B cell (primary cell): Measurements from ENCODE around the gene ROR2. TPM values are rescaled to one million over a fixed set of nuclear protein-coding genes. Genes with fewer than 3 reads are reported as not detected.

Source experiments
- ATAC-seq: fragments of 200-7000 bp; cut with Tn5 transposase; one replicate; pipeline ENCODE4 v1.10.0; 2021; ENCODE audit warnings: low read depth, mild to moderate bottlenecking, moderate number of reproducible peaks, moderate library complexity
- CTCF ChIA-PET: fragments of 350-600 bp; sonication (Branson Sonifier 250); formaldehyde crosslinking; loops from one replicate; lab custom pipeline; 2021; ENCODE audit warnings: antibody characterized with exemption, inconsistent platforms; lab: Charles Lee
- POLR2A ChIA-PET: fragments of 350-600 bp; sonication (Branson Sonifier 250); formaldehyde crosslinking; loops from one replicate; lab custom pipeline; 2021; ENCODE audit warnings: antibody characterized with exemption; lab: Charles Lee
- DNase-seq: peaks from one replicate; pipeline ENCODE4 v3.0.0; 2013
- H2AFZ ChIP-seq: 2 replicates; pipeline ENCODE4 v1.6.1; 2012; ENCODE audit warnings: mild to moderate bottlenecking, low read depth, low read length; ENCODE audit not compliant: insufficient read depth, poor library complexity, severe bottlenecking
- H3K27ac ChIP-seq, 2 donors: 1 replicate in 1 of 2; 2 replicates in 1 of 2; pipeline ENCODE4 v1.5.1; 2012 to 2013; ENCODE audit warnings: low read length in 2 of 2, mild to moderate bottlenecking in 2 of 2, moderate library complexity in 1 of 2
- H3K27me3 ChIP-seq, 4 experiments: fragments of 200-600 bp in 1 of 4; sonication (generic) in 1 of 4; replicated peaks in 1 of 4; 1 replicate in 2 of 4; 2 replicates in 2 of 4; pipeline versions ENCODE4 v1.6.1 to v1.7.0; 2013 to 2016; ENCODE audit warnings: low read length in 3 of 4, mild to moderate bottlenecking in 2 of 4, mixed read lengths in 1 of 4, moderate library complexity in 1 of 4; ENCODE audit not compliant: insufficient read depth in 4 of 4, control insufficient read depth in 3 of 4; ENCODE audit errors: control extremely low read depth in 1 of 4
- H3K36me3 ChIP-seq, 2 experiments: replicated peaks in 1 of 2; 1 replicate in 1 of 2; 2 replicates in 1 of 2; pipeline versions ENCODE4 v1.6.1 to v1.7.1; 2013; ENCODE audit warnings: low read length in 1 of 2; ENCODE audit not compliant: insufficient read depth in 2 of 2, control insufficient read depth in 1 of 2; ENCODE audit errors: control extremely low read depth in 1 of 2, extremely low read depth in 1 of 2
- H3K4me1 ChIP-seq, 2 donors: fragments of 200-600 bp in 1 of 2; sonication (generic) in 1 of 2; 1 replicate in 1 of 2; 2 replicates in 1 of 2; pipeline versions ENCODE4 v1.5.1 to v1.6.1; 2013 to 2017; ENCODE audit warnings: low read length in 2 of 2; ENCODE audit not compliant: control insufficient read depth in 2 of 2, insufficient read depth in 2 of 2
- H3K4me2 ChIP-seq: replicated peaks from 2 replicates; pipeline ENCODE3; 2012; ENCODE audit warnings: mild to moderate bottlenecking, low read depth, low read length; ENCODE audit not compliant: poor library complexity, severe bottlenecking
- H3K4me3 ChIP-seq, 5 experiments: fragments of 200-600 bp in 1 of 5; sonication (generic) in 1 of 5; 1 replicate in 3 of 5; 2 replicates in 2 of 5; pipeline versions ENCODE4 v1.5.1 to v1.7.0; 2011 to 2016; ENCODE audit warnings: low read length in 4 of 5, mild to moderate bottlenecking in 4 of 5, low read depth in 2 of 5, control low read depth in 1 of 5, moderate library complexity in 1 of 5; ENCODE audit not compliant: insufficient read depth in 1 of 5; ENCODE audit errors: control extremely low read depth in 1 of 5, extremely low read depth in 1 of 5
- H3K79me2 ChIP-seq: fragments of 200-600 bp; sonication (generic); one replicate; pipeline ENCODE4 v1.6.0; 2016; ENCODE audit warnings: low read length; ENCODE audit not compliant: control insufficient read depth, insufficient read depth
- H3K9ac ChIP-seq: fragments of 200-600 bp; sonication (generic); 2 replicates; pipeline ENCODE4 v1.6.1; 2017; ENCODE audit warnings: mild to moderate bottlenecking, low read length, moderate library complexity
- H3K9me3 ChIP-seq, 3 donors: one replicate each; pipeline versions ENCODE4 v1.6.1 to v1.7.1; 2013; ENCODE audit warnings: low read length in 2 of 3; ENCODE audit not compliant: control insufficient read depth in 2 of 3, insufficient read depth in 1 of 3; ENCODE audit errors: control extremely low read depth in 1 of 3
- H4K20me1 ChIP-seq: 2 replicates; pipeline ENCODE4 v1.6.0; 2012; ENCODE audit warnings: mild to moderate bottlenecking, low read length; ENCODE audit not compliant: insufficient read depth, control insufficient read depth, poor library complexity, severe bottlenecking
- H3K27ac Mint-ChIP-seq: one replicate; pipeline ENCODE4 v1.8.0; 2021; ENCODE audit warnings: mixed read lengths
- H3K27me3 Mint-ChIP-seq: one replicate; pipeline ENCODE4 v1.8.0; 2021; ENCODE audit warnings: mixed read lengths
- H3K4me1 Mint-ChIP-seq: one replicate; pipeline ENCODE4 v1.8.0; 2021; ENCODE audit warnings: mixed read lengths
- H3K4me3 Mint-ChIP-seq: one replicate; pipeline ENCODE4 v1.8.0; 2021; ENCODE audit warnings: mixed read lengths
- H3K9me3 Mint-ChIP-seq: one replicate; pipeline ENCODE4 v1.8.0; 2022; ENCODE audit warnings: mixed read lengths; ENCODE audit not compliant: insufficient read depth
- CTCF ChIP-seq: fragments of 200-600 bp; IDR thresholded peaks from one replicate; pipeline ENCODE4 v1.8.0; 2022; ENCODE audit warnings: antibody characterized with exemption, mild to moderate bottlenecking
- EZH2 ChIP-seq: IDR thresholded peaks from 2 replicates; pipeline ENCODE4 v1.6.1; 2012; ENCODE audit warnings: borderline replicate concordance, low read depth, mild to moderate bottlenecking, moderate library complexity, low read length; ENCODE audit not compliant: insufficient read depth, poor library complexity, severe bottlenecking
- WGBS: methylation state at CpG from one replicate; pipeline ENCODE4 v1.1.5; 2013; ENCODE audit warnings: missing lambda C conversion rate; ENCODE audit not compliant: insufficient coverage; 5-methylcytosine and 5-hydroxymethylcytosine counted together
- intact Hi-C: fragments of 100-400 bp; cut with micrococcal nuclease; formaldehyde crosslinking; loops from one replicate; pipeline ENCODE4 v1.10.0; 2022
- polyA plus RNA-seq: library from polyadenylated mRNA; depleted of rRNA; stranded (reverse); fragments of >200 nt; gene quantifications from 2 replicates; pipeline ENCODE4 v1.2.3, GENCODE V29; 2012
- total RNA-seq, 2 donors: library from RNA; stranded (reverse); fragments of 120-200 nt in 1 of 2; gene quantifications; 1 replicate in 1 of 2; 2 replicates in 1 of 2; pipeline versions ENCODE4 v1.2.3 to v1.2.4, GENCODE V29; 2013 to 2022

The ROR2 gene
- total and polyA plus RNA-seq, 2 donors (not counting 1 experiment from before 2014, with no cell fraction given): 0.21 to 0.49 TPM

DNA sequence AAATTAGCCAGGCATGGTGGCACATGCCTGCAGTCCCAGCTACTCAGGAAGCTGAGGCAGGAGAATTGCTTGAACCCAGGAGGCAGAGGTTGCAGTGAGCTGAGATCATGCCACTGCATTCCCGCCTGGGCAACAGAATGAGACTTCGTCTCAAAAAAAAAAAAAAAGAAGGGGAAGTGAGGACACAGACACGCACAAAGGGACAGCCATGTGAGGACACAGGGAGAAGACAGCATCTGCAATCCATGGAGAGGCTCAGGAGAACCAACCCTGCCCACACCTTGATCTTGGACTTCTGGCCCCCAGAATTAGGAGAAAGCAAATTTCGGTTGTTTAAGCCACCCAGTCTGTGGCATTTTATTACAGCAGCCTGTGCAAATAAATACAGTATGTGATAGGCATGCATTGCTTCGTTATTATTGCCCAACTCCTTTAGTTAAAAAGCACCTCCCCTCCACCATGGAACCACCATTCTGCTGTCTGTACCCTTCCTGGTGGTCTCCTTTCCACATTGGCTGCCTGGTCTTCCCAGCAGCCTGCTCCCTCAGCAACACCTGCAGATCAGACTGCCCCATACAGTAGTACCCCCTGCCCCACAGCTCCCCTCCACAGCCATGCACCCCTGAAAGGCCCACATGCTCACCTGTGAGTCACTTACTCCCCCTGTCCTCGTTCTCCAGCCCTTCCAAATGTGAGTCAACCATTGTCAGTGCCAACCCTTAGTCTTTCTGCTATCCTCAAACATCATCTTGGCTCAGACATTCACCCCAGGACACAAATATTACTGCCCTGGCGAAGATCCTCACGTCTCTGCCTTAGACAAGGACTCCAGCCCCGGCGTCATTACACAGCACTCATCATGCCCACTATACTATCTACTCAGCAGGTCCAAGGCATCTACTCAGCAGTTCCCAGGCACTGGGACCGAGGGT lies 128.8 kb downstream of the ROR2 start:
- no peak overlapping the region for H2AFZ ChIP-seq
- no peaks in the 10 kb centered on the region for H3K27me3 ChIP-seq
- H3K4me1 ChIP-seq: no peaks in the 10 kb centered on the region
- no peak overlapping the region for H3K4me3 Mint-ChIP-seq
- ATAC-seq (no peak), DNase-seq (no peak)
- H3K27me3 Mint-ChIP-seq: peaks cover 23% of the 10 kb centered on the region
- no peaks in the 10 kb centered on the region for H3K79me2 ChIP-seq
- H3K27ac Mint-ChIP-seq: no peak overlapping the region
- CTCF ChIA-PET: no interaction called here
- no peak overlapping the region for H3K4me3 ChIP-seq
- H3K9me3 Mint-ChIP-seq: no peaks in the 10 kb centered on the region
- no peak overlapping the region for H3K4me2 ChIP-seq
- 88% methylated on average over 10 of the region's 11 CpGs for WGBS
- H3K9me3 ChIP-seq: peaks cover 0 to 4% (median 0%) of the 10 kb centered on the region in 3 donors
- H3K27ac ChIP-seq: no peak overlapping the region
- H3K4me1 Mint-ChIP-seq: no peaks in the 10 kb centered on the region
- intact Hi-C loops: no loop called here
- H3K9ac ChIP-seq: no peak overlapping the region
- TF ChIP-seq EZH2 (no peak), CTCF (no peak)
- POLR2A ChIA-PET: no interaction called here
- H3K36me3 ChIP-seq: no peaks in the 10 kb centered on the region
- no peaks in the 10 kb centered on the region for H4K20me1 ChIP-seq

DNA sequence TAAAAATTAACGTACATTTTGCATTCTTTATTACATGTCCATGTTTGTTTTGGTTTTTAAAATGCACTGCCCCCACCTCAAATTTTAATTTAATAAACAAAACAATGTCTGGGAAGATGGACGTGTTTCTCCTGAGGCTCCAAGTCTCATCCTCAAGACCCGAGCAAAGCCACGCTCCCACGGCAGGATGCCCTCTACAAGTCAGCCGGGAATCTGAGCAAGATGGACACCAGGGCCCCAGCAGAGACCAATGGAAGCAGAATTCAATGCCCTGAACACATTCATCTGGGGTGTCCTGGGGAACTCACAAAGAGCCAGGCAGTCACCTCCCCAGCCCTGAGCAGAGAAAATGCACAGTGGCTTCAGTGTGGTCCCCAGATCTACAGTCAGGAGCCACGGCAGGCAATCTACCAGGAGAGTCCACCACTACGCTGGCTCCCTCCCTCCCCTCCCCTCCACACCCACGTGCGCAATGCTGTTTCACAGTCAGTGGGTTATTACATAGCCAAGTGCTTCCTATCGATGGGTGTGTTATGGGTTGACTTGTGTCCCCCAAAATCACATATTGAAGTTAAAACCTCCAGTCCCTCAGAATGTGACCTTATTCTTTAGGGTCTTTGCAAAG lies 129.8 kb downstream of the ROR2 start:
- Histone ChIP-seq H3K79me2 (no peaks in the 10 kb centered on the region), H3K27ac (no peak overlapping the region), H3K4me2 (no peak overlapping the region), H3K4me1 (no peaks in the 10 kb centered on the region), H2AFZ (no peak overlapping the region), H3K36me3 (no peaks in the 10 kb centered on the region), H3K27me3 (no peaks in the 10 kb centered on the region), H3K4me3 (no peak overlapping the region), H4K20me1 (no peaks in the 10 kb centered on the region), H3K9ac (no peak overlapping the region), H3K9me3 (peaks cover 0 to 4% (median 0%) of the 10 kb centered on the region in 3 donors)
- intact Hi-C loops: no loop called here
- ChIA-PET CTCF (no interaction called here), POLR2A (no interaction called here)
- no peak for ATAC-seq
- DNase-seq: no peak
- H3K9me3 Mint-ChIP-seq: no peaks in the 10 kb centered on the region
- TF ChIP-seq EZH2: no peak
- no peak for TF ChIP-seq CTCF
- no peak overlapping the region for H3K27ac Mint-ChIP-seq
- H3K4me3 Mint-ChIP-seq: no peak overlapping the region
- H3K4me1 Mint-ChIP-seq: no peaks in the 10 kb centered on the region
- WGBS: 95% methylated on average over 6 of the region's 11 CpGs
- peaks cover 21% of the 10 kb centered on the region for H3K27me3 Mint-ChIP-seq
